GM18505 (cell line): ENCODE data around the gene BTNL9.

Experiments
- ATAC-seq: cut with Tn5 transposase; IDR thresholded peaks from one replicate; pipeline ENCODE4 v1.9.1; 2021; ENCODE audit not compliant: unreplicated experiment
- POLR2A ChIP-seq: IDR thresholded peaks from 4 replicates; pipeline ENCODE4 v1.6.1; 2011; ENCODE audit warnings: borderline replicate concordance; ENCODE audit not compliant: insufficient read depth, insufficient read length; ENCODE audit errors: extremely low read depth

Gene BTNL9

DNA sequence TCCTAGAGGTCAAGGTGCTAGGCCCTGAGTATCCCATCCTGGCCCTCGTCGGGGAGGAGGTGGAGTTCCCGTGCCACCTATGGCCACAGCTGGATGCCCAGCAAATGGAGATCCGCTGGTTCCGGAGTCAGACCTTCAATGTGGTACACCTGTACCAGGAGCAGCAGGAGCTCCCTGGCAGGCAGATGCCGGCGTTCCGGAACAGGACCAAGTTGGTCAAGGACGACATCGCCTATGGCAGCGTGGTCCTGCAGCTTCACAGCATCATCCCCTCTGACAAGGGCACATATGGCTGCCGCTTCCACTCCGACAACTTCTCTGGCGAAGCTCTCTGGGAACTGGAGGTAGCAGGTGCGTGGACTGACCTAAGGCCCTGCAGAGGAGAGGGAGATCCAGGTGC lies 7.9 kb downstream of the BTNL9 start:
- no peak for TF ChIP-seq POLR2A
- no peak for ATAC-seq

- TF ChIP-seq POLR2A: no peak
- ATAC-seq: no peak
These were observed 9.9 kb downstream of the BTNL9 start for GRCh38 chr5:181050016-181050415.

GRCh38 chr5:181051841-181052671 lies 12.0 kb downstream of the BTNL9 start:
- no peak for ATAC-seq
- TF ChIP-seq POLR2A: no peak

GRCh38 chr5:181052672-181053487 lies 12.8 kb downstream of the BTNL9 start:
- ATAC-seq: no peak

GRCh38 chr5:181053488-181054121 lies 13.5 kb downstream of the BTNL9 start:
- ATAC-seq: no peak
- no peak for TF ChIP-seq POLR2A

More at GRCh38 chr5:181052672-181053487, 12.8 kb downstream of the BTNL9 start:
- no peak for TF ChIP-seq POLR2A

GRCh38 chr5:181054138-181054537 lies 14.1 kb downstream of the BTNL9 start:
- TF ChIP-seq POLR2A: no peak
- ATAC-seq: no peak

DNA sequence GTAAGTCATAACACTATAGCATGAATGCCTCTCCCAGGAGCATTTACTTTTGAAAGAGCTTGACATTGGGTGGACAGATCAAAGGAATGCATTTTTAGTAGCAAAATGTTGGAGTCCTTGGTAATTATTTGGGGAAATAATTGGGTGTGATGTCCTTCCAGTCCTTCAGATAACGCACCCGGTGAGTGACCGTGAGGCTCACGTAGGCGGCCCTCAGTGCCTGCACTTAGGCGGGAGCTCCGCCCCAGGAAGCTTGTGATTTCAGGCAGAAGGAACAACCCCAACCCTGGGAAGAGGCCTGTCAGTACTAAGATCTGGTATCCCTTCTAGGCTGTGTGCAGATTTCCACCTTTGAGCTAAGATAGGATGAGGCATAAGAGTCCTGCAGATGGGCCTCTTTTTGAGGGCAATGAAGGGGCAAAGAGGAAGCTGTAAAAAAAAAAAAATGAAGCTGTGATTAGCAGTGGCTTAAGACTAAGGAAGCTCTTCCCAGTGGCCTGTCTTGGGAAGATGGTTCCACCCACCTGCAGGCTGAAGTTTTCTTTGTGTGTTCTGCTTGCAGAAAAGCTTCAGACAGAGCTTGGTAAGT lies 14.9 kb downstream of the BTNL9 start:
- ATAC-seq: no peak
- no peak for TF ChIP-seq POLR2A

- no peak for TF ChIP-seq POLR2A
- no peak for ATAC-seq
These were observed 16.4 kb downstream of the BTNL9 start for GRCh38 chr5:181056431-181056830.

GRCh38 chr5:181058321-181058720 lies 18.3 kb downstream of the BTNL9 start:
- ATAC-seq: no peak
- TF ChIP-seq POLR2A: no peak

- no peak for ATAC-seq
These were observed 18.8 kb downstream of the BTNL9 start for GRCh38 chr5:181058786-181059296.

GRCh38 chr5:181059297-181060230 lies 19.5 kb downstream of the BTNL9 start:
- TF ChIP-seq POLR2A: no peak
- ATAC-seq: no peak

More at GRCh38 chr5:181058786-181059296, 18.8 kb downstream of the BTNL9 start:
- no peak for TF ChIP-seq POLR2A

- no peak for ATAC-seq
- no peak for TF ChIP-seq POLR2A
These were observed 20.1 kb downstream of the BTNL9 start for GRCh38 chr5:181060231-181060590.

DNA sequence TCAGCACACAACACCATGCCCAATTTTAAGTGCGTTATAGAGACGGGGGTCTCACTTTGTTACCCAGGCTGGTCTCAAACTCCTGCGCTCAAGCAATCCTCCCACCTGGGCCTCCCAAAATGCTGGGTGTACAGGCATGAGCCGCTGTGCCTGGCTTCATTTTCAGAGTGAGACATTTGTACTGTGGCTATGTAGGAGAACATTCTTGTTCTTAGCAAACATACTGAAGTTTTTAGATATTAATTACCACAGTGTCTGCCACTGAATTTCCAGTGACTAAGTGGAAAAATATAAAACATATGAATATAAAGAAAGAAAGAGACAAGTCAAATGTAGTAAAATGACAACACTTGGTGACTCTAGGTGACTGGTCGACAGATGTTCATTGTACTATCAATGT lies 20.9 kb downstream of the BTNL9 start:
- no peak for ATAC-seq

GRCh38 chr5:181061645-181062044 lies 21.6 kb downstream of the BTNL9 start:
- ATAC-seq: no peak
- no peak for TF ChIP-seq POLR2A

More for the DNA sequence above, 20.9 kb downstream of the BTNL9 start:
- TF ChIP-seq POLR2A: no peak
